GM19372 (cell line): Measurements from ENCODE around the gene PSMB1.
"Not testable (repeated sequence)": the region's sequence is repeated elsewhere in the genome, so short reads cannot be mapped to it uniquely, and the experiment has no call there.

Experiments
- ATAC-seq: cut with Tn5 transposase; IDR thresholded peaks from one replicate; pipeline ENCODE4 v1.9.1; 2021; ENCODE audit warnings: mild to moderate bottlenecking, low read depth, moderate library complexity; ENCODE audit not compliant: unreplicated experiment

PSMB1 gene

DNA sequence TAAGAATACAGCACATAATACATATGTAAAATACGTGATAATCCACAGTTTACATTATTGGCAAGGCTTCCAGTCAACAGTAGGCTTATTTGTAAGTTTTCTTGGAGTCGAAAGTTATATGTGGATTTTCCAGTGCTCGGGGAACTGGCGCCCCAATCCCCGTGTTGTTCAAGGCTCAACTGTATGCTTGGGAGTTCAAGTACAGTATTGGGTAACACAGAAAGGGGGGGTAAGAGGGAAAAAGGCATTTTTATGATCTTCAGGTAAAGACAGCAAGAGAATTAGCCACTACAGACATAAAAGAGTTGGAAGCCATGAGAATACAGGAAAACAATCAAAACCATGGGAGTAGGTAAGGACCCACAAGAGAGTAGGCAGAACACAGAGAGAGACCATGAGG lies 16.4 kb downstream of the PSMB1 start:
- no peak for ATAC-seq

- no peak for ATAC-seq
These were observed 18.1 kb downstream of the PSMB1 start for GRCh38 chr6:170535004-170535403.

- ATAC-seq: no peak
These were observed 19.3 kb downstream of the PSMB1 start for GRCh38 chr6:170533792-170534191.

DNA sequence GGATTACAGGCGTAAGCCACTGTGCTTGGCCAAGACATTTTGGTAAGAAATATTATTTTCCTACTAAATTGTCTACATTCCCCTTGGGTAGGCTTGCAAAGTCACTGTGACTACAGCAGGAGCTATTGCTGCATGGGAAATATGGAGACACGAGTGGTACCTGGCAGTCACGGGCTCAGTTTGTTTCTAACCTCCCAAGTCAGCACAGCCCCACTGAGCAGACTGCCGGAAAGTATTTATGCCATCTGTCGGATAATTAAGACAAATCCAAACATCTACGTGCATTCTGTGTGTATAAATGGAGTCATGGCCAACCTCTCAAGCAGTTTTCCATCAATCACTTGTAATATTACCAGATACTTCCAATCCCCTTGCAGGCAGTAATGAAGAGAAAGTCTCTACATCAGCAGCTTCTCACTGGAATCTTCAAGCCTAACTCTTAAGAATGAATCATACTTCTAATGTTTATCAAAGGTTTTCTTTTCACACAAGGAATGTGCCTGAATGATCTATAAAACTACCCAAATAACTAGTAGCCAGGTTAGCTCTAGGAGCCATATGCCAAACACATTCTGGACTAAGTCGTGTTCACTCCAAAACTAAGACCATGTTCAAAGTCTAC lies 20.1 kb downstream of the PSMB1 start:
- no peak for ATAC-seq

DNA sequence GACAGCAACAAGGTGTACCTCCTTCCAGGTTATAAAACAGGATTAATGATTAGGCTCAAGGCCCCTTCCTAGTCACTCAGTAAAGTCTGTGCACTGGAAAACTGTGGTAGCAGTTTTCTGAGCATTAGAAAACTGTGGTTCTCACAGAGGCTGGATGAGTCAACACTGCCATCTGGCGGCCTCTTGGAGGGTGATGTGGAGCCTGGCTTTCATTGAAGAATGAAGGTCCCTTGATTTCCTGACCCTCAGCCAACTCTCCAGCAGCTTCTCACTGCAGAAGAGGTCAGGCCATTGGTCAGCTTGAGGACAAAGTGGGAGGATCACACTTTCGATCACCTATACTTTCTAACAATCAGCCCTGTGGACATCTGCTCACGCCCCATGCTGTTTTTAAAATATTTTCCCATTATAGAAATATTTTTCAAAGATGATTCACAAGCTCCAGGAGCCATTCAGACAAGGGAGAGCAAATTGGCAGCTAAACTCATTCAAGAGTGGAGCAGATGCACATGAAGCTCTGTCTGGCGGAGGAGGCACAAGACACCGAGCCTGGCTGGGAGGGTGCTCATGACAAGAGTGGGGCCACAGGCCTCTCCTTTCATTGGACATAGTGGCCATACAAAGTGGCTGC lies 23.2 kb downstream of the PSMB1 start:
- peak; percentile 73 for ATAC-seq

GRCh38 chr6:170527995-170528394 lies 25.1 kb downstream of the PSMB1 start:
- not testable (repeated sequence) for ATAC-seq

DNA sequence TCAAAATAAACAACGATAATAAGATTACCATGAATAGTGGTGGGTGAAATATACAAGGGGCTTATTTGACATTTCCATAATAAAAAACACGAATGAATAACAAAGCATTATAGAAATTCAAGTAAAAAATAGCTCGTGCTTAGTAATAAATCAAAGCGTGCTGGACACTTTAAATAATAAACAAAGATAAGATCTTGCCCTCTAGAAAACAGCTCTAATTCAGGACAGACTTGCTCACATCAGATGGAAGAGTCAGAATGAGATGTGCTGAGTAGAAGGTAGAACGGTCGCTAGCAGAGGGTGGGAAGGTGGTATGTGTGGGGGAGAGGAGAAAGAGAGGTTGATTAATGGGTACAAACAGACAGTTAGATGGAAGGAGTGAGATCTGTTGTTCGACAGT lies 27.3 kb downstream of the PSMB1 start:
- no peak for ATAC-seq

DNA sequence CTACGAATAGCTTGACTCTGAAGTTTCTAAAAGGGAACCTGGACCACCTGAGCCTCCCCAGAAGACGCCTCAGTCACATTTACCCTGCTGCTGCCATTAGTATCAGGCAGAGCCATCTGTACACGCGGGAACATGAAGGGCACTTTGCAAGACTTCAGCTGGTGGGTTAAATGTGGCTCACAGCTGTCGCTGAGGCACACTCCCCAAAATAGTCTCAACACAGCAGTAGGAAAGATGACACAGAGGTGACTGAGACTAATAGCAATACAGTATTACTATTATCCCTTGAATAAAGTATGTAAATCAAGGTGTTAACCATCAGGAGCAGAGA lies 29.0 kb downstream of the PSMB1 start:
- ATAC-seq: no peak

DNA sequence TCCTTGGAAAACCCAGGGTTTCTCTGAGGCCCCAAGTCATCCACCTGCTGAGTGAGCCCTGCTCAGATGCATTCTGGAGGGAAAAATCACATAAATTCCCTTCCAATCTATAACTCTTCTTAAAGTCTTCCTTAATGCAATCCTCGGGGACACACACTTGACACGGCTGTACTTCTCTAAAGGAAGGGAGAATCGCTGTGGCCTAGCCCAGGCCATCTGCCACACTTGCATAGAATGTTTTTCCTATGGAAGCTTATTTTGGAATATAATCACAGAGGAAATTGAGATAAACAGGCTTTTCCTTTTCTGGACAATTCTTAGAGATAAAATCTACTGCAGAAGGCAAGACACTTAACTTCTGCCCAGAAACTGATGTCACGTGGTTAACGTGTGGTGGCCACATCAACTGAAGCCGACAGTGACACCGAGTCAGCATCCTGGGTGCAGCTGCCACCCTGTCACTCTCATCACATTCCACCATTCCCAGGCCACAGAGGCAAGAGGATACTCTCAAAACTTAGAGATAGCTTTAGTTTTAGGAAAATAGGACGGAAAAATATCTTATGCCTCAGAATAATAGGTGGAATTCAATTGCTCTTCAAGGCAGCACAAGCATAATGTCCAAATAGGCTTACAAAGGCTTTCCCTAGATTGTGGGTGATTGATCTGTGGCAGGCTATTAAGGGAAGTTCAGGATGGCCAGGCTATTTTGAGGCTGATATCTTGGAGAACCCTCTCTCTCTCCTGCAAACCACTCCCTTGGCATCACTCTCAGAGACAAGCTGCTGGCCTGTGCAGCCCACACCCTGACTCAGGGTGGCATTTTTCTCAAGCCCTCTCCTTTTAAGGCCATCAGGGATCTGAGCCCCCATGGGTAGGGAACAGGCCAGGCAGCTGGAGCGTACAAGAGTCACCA lies 29.6 kb downstream of the PSMB1 start:
- ATAC-seq: no peak

- no peak for ATAC-seq
These were observed 30.4 kb downstream of the PSMB1 start for GRCh38 chr6:170522565-170523183.

DNA sequence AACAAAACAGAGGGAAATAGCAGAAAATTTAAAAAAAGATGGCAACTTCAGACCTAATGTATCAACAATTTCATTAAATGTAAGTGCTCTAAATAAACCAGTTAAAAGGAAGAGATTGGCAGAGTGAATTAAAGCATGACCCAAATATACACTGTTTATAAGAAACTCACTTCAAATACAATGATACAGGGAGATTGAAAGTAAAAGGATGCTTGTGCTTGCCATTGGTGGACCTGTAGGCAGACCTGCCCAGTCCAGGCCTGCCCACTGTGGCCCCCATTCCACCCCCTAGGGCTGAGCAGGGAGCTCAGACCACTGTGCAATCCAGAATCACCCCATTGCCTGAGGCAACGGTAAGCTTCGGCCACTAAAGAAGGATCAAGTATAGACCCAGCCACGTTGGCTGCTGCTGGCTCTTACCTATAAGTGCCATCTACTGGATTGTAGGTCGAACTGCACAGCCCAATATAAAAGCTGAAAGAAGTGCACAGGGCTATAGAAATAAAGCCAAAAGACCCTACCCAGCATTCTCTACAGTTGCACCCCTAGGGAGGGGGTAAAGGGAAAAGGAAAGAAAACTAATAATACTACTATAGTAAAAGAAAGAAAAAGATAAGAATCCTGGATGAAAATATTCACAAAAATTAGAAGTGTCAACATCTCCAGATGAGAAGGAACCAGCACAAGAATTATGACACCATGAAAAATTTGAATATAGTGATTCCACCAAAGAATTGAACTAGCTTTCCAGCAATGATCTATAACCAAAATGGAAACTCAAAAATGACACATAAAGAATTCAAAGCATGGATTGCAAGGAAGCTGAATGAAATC lies 36.1 kb downstream of the PSMB1 start:
- ATAC-seq: peak; percentile 90

- ATAC-seq: no peak
These were observed 38.2 kb downstream of the PSMB1 start for GRCh38 chr6:170514908-170515307.

DNA sequence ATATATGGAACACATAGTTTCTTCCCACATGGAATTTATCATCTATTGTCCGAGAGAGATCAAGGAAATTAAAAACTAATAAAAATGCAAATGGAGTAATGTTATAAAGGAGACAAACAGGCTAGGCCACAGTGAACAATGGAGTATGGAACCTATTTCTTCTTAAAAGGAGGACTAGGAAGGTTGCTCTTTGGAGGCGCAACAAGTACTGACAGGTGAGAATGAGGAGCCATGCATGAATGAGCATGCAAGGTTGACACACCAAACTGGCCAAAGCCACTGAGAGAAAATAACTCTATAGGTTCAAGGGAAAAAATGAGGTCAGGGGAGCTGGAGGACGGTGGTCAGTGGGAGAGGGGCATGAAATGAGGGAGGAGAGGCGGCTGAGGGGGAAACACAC lies 40.9 kb downstream of the PSMB1 start:
- no peak for ATAC-seq

- no peak for ATAC-seq
These were observed 42.5 kb downstream of the PSMB1 start for GRCh38 chr6:170510631-170511030.

DNA sequence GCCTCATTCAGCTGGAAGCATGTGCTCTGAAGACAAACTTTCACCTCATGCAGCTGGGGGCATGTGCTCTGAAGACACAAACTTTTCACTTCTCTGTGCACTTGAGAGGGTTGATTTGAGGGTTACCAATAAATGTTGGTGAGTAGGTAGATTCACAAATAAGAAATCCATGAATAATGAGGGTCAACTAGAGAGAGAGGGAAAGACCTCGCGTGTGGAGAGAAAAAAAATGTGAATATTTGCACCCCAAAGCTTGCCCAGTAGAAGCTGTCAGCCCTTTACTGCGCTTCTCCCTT lies 43.4 kb downstream of the PSMB1 start:
- ATAC-seq: no peak

GRCh38 chr6:170508892-170509722 lies 44.0 kb downstream of the PSMB1 start:
- not testable (repeated sequence) for ATAC-seq

- ATAC-seq: not testable (repeated sequence)
These were observed 44.8 kb downstream of the PSMB1 start for GRCh38 chr6:170508275-170508674.

- ATAC-seq: not testable (repeated sequence)
These were observed 45.4 kb downstream of the PSMB1 start for GRCh38 chr6:170507728-170508127.

GRCh38 chr6:170506446-170506845 lies 46.7 kb downstream of the PSMB1 start:
- no peak for ATAC-seq

GRCh38 chr6:170505306-170505705 lies 47.8 kb downstream of the PSMB1 start:
- ATAC-seq: no peak
